Spleen (tissue), 7 donors: ENCODE data around the gene LRRC4C.

Experiments
- CTCF ChIP-seq, 11 experiments: fragments of 200-600 bp in 7 of 11; fragments of 450-650 bp in 4 of 11; sonication (generic) in 4 of 11; IDR thresholded peaks in 8 of 11; conservative IDR thresholded peaks in 3 of 11; 1 replicate in 7 of 11; 2 replicates in 4 of 11; pipeline versions ENCODE4 v1.4.0 to v1.8.0; 2016 to 2021; ENCODE audit warnings: antibody characterized with exemption in 11 of 11, inconsistent platforms in 4 of 11, mild to moderate bottlenecking in 1 of 11
- POLR2A ChIP-seq, 3 donors: fragments of 450-650 bp; IDR thresholded peaks; one replicate each; pipeline ENCODE4 v1.5.1; 2017; ENCODE audit warnings: antibody characterized with exemption in 3 of 3, mild to moderate bottlenecking in 1 of 3
- POLR2AphosphoS5 ChIP-seq, 3 donors: sonication (generic); formaldehyde crosslinking; IDR thresholded peaks; one replicate each; pipeline ENCODE4 v1.5.1; 2017; ENCODE audit warnings: antibody characterized with exemption in 3 of 3
- donor health status: DM: no; HTN: no; CAD: no; lungs with moderate emphysema.
- donor health status: DM: no; HTN: no; CAD: no.
- donor health status: DM: no; HTN: no; CAD: no.

DNA sequence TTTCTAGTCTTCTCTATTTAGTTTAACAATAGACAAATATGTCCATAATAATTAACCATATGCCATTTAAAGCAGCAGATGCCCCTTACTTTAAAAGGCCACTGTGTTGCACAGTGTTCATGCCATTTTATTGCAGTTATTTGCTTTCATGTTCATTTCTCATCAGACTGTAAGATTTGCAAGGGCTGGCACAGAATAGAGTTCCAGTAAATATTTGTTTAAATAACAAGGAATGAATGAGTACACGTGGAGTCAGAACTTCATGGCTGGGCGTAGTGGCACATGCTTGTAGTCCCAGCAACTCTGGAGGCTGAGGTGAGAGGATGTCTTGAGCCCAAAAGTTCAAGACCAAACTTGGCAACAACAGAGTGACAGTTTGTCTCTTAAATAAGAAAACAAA, 1228.6 kb downstream of the LRRC4C start:
- TF ChIP-seq CTCF (IDR thresholded peaks at IDR 0.05 in 8 of 11, conservative IDR thresholded peaks at IDR 0.05 in 3 of 11) (no peak), POLR2AphosphoS5 (IDR thresholded peaks at IDR 0.05) (no peak), POLR2A (IDR thresholded peaks at IDR 0.05) (no peak)
